CD8-positive, alpha-beta memory T cell (primary cell): ENCODE results near the gene GFY. TPM values are rescaled to one million over a fixed set of nuclear protein-coding genes. Genes with fewer than 3 reads are reported as not detected.

Experiments
- CTCF ChIA-PET: fragments of 350-600 bp; sonication (Branson Sonifier 250); formaldehyde crosslinking; loops from one replicate; lab custom pipeline; 2021; ENCODE audit warnings: antibody characterized with exemption; lab: Charles Lee
- POLR2A ChIA-PET: fragments of 350-600 bp; sonication (Branson Sonifier 250); formaldehyde crosslinking; loops from one replicate; lab custom pipeline; 2021; ENCODE audit warnings: antibody characterized with exemption; lab: Charles Lee
- DNase-seq, 5 donors: peaks; one replicate each; pipeline versions ENCODE4 v3.0.0 to v3.0.0-alpha.2; 2020 to 2022; ENCODE audit warnings: mixed read lengths in 1 of 5
- H3K27ac ChIP-seq: one replicate; pipeline ENCODE4 v1.7.0; 2013; ENCODE audit warnings: low read depth, mild to moderate bottlenecking, low read length, moderate library complexity
- H3K27me3 ChIP-seq: 2 replicates; pipeline ENCODE4 v1.7.0; 2013; ENCODE audit warnings: low read length, mild to moderate bottlenecking; ENCODE audit not compliant: insufficient read depth, poor library complexity, severe bottlenecking
- H3K36me3 ChIP-seq: 2 replicates; pipeline ENCODE4 v1.7.0; 2013; ENCODE audit warnings: mild to moderate bottlenecking, low read length, moderate library complexity; ENCODE audit not compliant: insufficient read depth
- H3K4me1 ChIP-seq: 2 replicates; pipeline ENCODE4 v1.7.0; 2013; ENCODE audit warnings: mild to moderate bottlenecking, low read length, moderate library complexity; ENCODE audit not compliant: insufficient read depth
- H3K4me3 ChIP-seq: 2 replicates; pipeline ENCODE4 v1.7.0; 2013; ENCODE audit warnings: mild to moderate bottlenecking, low read length
- H3K9me3 ChIP-seq: 2 replicates; pipeline ENCODE4 v1.7.0; 2013; ENCODE audit warnings: mild to moderate bottlenecking, low read length
- H3K27ac Mint-ChIP-seq, 8 donors: one replicate each; pipeline ENCODE4 v1.8.0; 2020 to 2021; ENCODE audit warnings: mixed read lengths in 8 of 8, mild to moderate bottlenecking in 6 of 8, inconsistent platforms in 3 of 8, moderate library complexity in 3 of 8
- H3K27me3 Mint-ChIP-seq, 2 donors: one replicate each; pipeline ENCODE4 v1.8.0; 2020 to 2021; ENCODE audit warnings: mixed read lengths in 2 of 2, mild to moderate bottlenecking in 1 of 2, moderate library complexity in 1 of 2
- H3K36me3 Mint-ChIP-seq, 3 donors: one replicate each; pipeline ENCODE4 v1.8.0; 2020 to 2021; ENCODE audit warnings: mixed read lengths in 3 of 3, inconsistent platforms in 1 of 3, mild to moderate bottlenecking in 1 of 3
- H3K4me1 Mint-ChIP-seq, 3 donors: one replicate each; pipeline ENCODE4 v1.8.0; 2020 to 2021; ENCODE audit warnings: mixed read lengths in 3 of 3, inconsistent platforms in 1 of 3, mild to moderate bottlenecking in 1 of 3
- H3K4me3 Mint-ChIP-seq, 7 donors: one replicate each; pipeline ENCODE4 v1.8.0; 2020 to 2021; ENCODE audit warnings: mixed read lengths in 7 of 7, mild to moderate bottlenecking in 6 of 7, moderate library complexity in 4 of 7, inconsistent platforms in 2 of 7
- H3K9me3 Mint-ChIP-seq, 5 donors: one replicate each; pipeline ENCODE4 v1.8.0; 2020 to 2022; ENCODE audit warnings: mixed read lengths in 5 of 5, mild to moderate bottlenecking in 3 of 5, moderate library complexity in 2 of 5, inconsistent platforms in 1 of 5
- polyA plus RNA-seq: library from polyadenylated mRNA; unstranded; fragments of 300-500 nt; fragmentation: Illumina TruSeq; gene quantifications from one replicate; pipeline ENCODE4 v1.2.3, GENCODE V29; 2021
- total RNA-seq, 2 experiments: library from RNA; stranded (reverse); gene quantifications; one replicate each; pipeline ENCODE4 v1.2.3, GENCODE V29; 2021

The GFY gene
- total and polyA plus RNA-seq, 3 experiments from 2014 or later = not detected

GRCh38 chr19:49409441-49410029 lies 15.7 kb upstream of the GFY start:
- H3K4me1 Mint-ChIP-seq = peaks cover 36 to 54% (median 50%) of the 10 kb centered on the region in 3 donors
- Histone ChIP-seq H3K27me3 (no peaks in the 10 kb centered on the region), H3K27ac (peak overlapping the region; percentile 3), H3K9me3 (no peaks in the 10 kb centered on the region), H3K4me1 (peaks cover 41% of the 10 kb centered on the region), H3K36me3 (no peaks in the 10 kb centered on the region), H3K4me3 (peak overlapping the region; percentile 5)
- no peak for DNase-seq
- ChIA-PET POLR2A (interaction anchor here (1.0 kb wide), 1 partner anchor 41 kb away, joined by 3 read pairs; no protein-coding TSS in a partner anchor), CTCF (interaction anchor here (0.9 to 1.5 kb wide), 4 partner anchors 18 to 64 kb away, joined by 3 to 4 read pairs (median 4); partner anchors contain the start of gene FLT3LG)
- no peaks in the 10 kb centered on the region for H3K9me3 Mint-ChIP-seq
- H3K27ac Mint-ChIP-seq = peak overlapping the region; percentile 63 to 96 (median 82)
- peaks cover 0 to 6% of the 10 kb centered on the region in 2 donors for H3K27me3 Mint-ChIP-seq
- H3K36me3 Mint-ChIP-seq = no peaks in the 10 kb centered on the region
- peak overlapping the region; percentile 0 to 79 (median 55) for H3K4me3 Mint-ChIP-seq

GRCh38 chr19:49411681-49412326 lies 13.4 kb upstream of the GFY start:
- Histone ChIP-seq H3K36me3 (no peaks in the 10 kb centered on the region), H3K27me3 (no peaks in the 10 kb centered on the region), H3K4me1 (peaks cover 41% of the 10 kb centered on the region), H3K9me3 (no peaks in the 10 kb centered on the region), H3K4me3 (no peak overlapping the region), H3K27ac (no peak overlapping the region)
- Mint-ChIP-seq H3K9me3 (no peaks in the 10 kb centered on the region), H3K4me3 (peak overlapping the region in 1 of 7 donors; percentile 46), H3K27me3 (peaks cover 0 to 6% of the 10 kb centered on the region in 2 donors), H3K4me1 (peaks cover 36 to 50% (median 47%) of the 10 kb centered on the region in 3 donors), H3K36me3 (no peaks in the 10 kb centered on the region), H3K27ac (peak overlapping the region in 5 of 8 donors; percentile 15 to 72 (median 29))
- ChIA-PET POLR2A (no interaction called here), CTCF (interaction anchor here (0.9 to 2.2 kb wide), 3 partner anchors 8 to 31 kb away, joined by 3 to 6 read pairs (median 5); no protein-coding TSS in a partner anchor)
- no peak for DNase-seq

GRCh38 chr19:49413348-49413747 lies 11.8 kb upstream of the GFY start:
- ChIA-PET CTCF (interaction anchor here (0.7 to 1.3 kb wide), 2 partner anchors 151 to 316 kb away, joined by 3 to 4 read pairs; no protein-coding TSS in a partner anchor), POLR2A (no interaction called here)
- Mint-ChIP-seq H3K4me3 (no peak overlapping the region), H3K4me1 (peaks cover 30 to 38% (median 36%) of the 10 kb centered on the region in 3 donors), H3K9me3 (no peaks in the 10 kb centered on the region), H3K27me3 (peaks cover 11 to 13% of the 10 kb centered on the region in 2 donors), H3K27ac (peak overlapping the region in 2 of 8 donors; percentile 27 to 72), H3K36me3 (no peaks in the 10 kb centered on the region)
- H3K4me1 ChIP-seq = peaks cover 32% of the 10 kb centered on the region
- DNase-seq = no peak
- H3K27ac ChIP-seq = no peak overlapping the region
- no peaks in the 10 kb centered on the region for H3K9me3 ChIP-seq
- H3K4me3 ChIP-seq = no peak overlapping the region
- H3K27me3 ChIP-seq = no peaks in the 10 kb centered on the region
- H3K36me3 ChIP-seq = no peaks in the 10 kb centered on the region

GRCh38 chr19:49414256-49414655 lies 10.9 kb upstream of the GFY start:
- no peak for DNase-seq
- Histone ChIP-seq H3K27ac (no peak overlapping the region), H3K36me3 (no peaks in the 10 kb centered on the region), H3K27me3 (no peaks in the 10 kb centered on the region), H3K4me1 (peaks cover 23% of the 10 kb centered on the region), H3K9me3 (no peaks in the 10 kb centered on the region), H3K4me3 (no peak overlapping the region)
- ChIA-PET CTCF (interaction anchor here (1.3 kb wide), 1 partner anchor 316 kb away, joined by 4 read pairs; no protein-coding TSS in a partner anchor), POLR2A (no interaction called here)
- no peaks in the 10 kb centered on the region for H3K36me3 Mint-ChIP-seq
- no peaks in the 10 kb centered on the region for H3K9me3 Mint-ChIP-seq
- peaks cover 22 to 29% (median 27%) of the 10 kb centered on the region in 3 donors for H3K4me1 Mint-ChIP-seq
- H3K4me3 Mint-ChIP-seq = no peak overlapping the region
- H3K27me3 Mint-ChIP-seq = peaks cover 17 to 19% of the 10 kb centered on the region in 2 donors
- peak overlapping the region in 1 of 8 donors; percentile 63 for H3K27ac Mint-ChIP-seq

GRCh38 chr19:49415102-49415809 lies 9.9 kb upstream of the GFY start:
- Histone ChIP-seq H3K36me3 (no peaks in the 10 kb centered on the region), H3K27me3 (peaks cover 4% of the 10 kb centered on the region), H3K4me1 (peaks cover 13% of the 10 kb centered on the region), H3K27ac (no peak overlapping the region), H3K4me3 (no peak overlapping the region), H3K9me3 (no peaks in the 10 kb centered on the region)
- H3K36me3 Mint-ChIP-seq = no peaks in the 10 kb centered on the region
- H3K4me3 Mint-ChIP-seq = no peak overlapping the region
- no peaks in the 10 kb centered on the region for H3K9me3 Mint-ChIP-seq
- peaks cover 26 to 29% of the 10 kb centered on the region in 2 donors for H3K27me3 Mint-ChIP-seq
- H3K4me1 Mint-ChIP-seq = peaks cover 12 to 19% (median 17%) of the 10 kb centered on the region in 3 donors
- POLR2A ChIA-PET = no interaction called here
- CTCF ChIA-PET = no interaction called here
- no peak for DNase-seq
- no peak overlapping the region for H3K27ac Mint-ChIP-seq

GRCh38 chr19:49415810-49416200 lies 9.4 kb upstream of the GFY start:
- H3K27ac ChIP-seq = no peak overlapping the region
- Mint-ChIP-seq H3K27ac (no peak overlapping the region), H3K9me3 (no peaks in the 10 kb centered on the region), H3K4me1 (peaks cover 12 to 23% (median 20%) of the 10 kb centered on the region in 3 donors), H3K4me3 (no peak overlapping the region), H3K27me3 (peaks cover 31 to 35% of the 10 kb centered on the region in 2 donors), H3K36me3 (no peaks in the 10 kb centered on the region)
- POLR2A ChIA-PET = no interaction called here
- no peaks in the 10 kb centered on the region for H3K9me3 ChIP-seq
- no peak for DNase-seq
- H3K4me3 ChIP-seq = no peak overlapping the region
- CTCF ChIA-PET = no interaction called here
- H3K36me3 ChIP-seq = no peaks in the 10 kb centered on the region
- peaks cover 13% of the 10 kb centered on the region for H3K4me1 ChIP-seq
- peaks cover 9% of the 10 kb centered on the region for H3K27me3 ChIP-seq

- H3K27ac Mint-ChIP-seq = no peak overlapping the region
- Histone ChIP-seq H3K9me3 (no peaks in the 10 kb centered on the region), H3K4me1 (peaks cover 14% of the 10 kb centered on the region), H3K4me3 (no peak overlapping the region), H3K27ac (no peak overlapping the region), H3K27me3 (peaks cover 20% of the 10 kb centered on the region), H3K36me3 (no peaks in the 10 kb centered on the region)
- H3K4me1 Mint-ChIP-seq = peaks cover 10 to 23% (median 20%) of the 10 kb centered on the region in 3 donors
- H3K4me3 Mint-ChIP-seq = no peak overlapping the region
- no peaks in the 10 kb centered on the region for H3K36me3 Mint-ChIP-seq
- CTCF ChIA-PET = interaction anchor here (1.3 kb wide), 1 partner anchor 10 kb away, joined by 3 read pairs; no protein-coding TSS in a partner anchor
- POLR2A ChIA-PET = interaction anchor here (0.6 kb wide), 1 partner anchor 35 kb away, joined by 5 read pairs; the partner anchor contains the start of gene PIH1D1
- no peaks in the 10 kb centered on the region for H3K9me3 Mint-ChIP-seq
- H3K27me3 Mint-ChIP-seq = peaks cover 43 to 48% of the 10 kb centered on the region in 2 donors
- no peak for DNase-seq
Measured at GRCh38 chr19:49417088-49417487, 8.1 kb upstream of the GFY start.
